Measurements from ENCODE around the gene CAP2. TPM values are rescaled to one million over a fixed set of nuclear protein-coding genes. Genes with fewer than 3 reads are reported as not detected.
"Not testable (repeated sequence)": the region's sequence is repeated elsewhere in the genome, so short reads cannot be mapped to it uniquely, and the experiment has no call there.

Gene CAP2
- polyA plus RNA-seq, 6 donors from 2014 or later, result not detected

GRCh38 chr6:17429383-17430061 is 36.1 kb downstream of the CAP2 start:
- Mint-ChIP-seq H3K27me3 (peaks cover 0 to 5% (median 0%) of the 10 kb centered on the region in 3 donors), H3K36me3 (no peaks in the 10 kb centered on the region), H3K4me3 (no peak overlapping the region), H3K9me3 (peaks cover 0 to 2% (median 0%) of the 10 kb centered on the region in 7 donors), H3K27ac (no peak overlapping the region), H3K4me1 (no peaks in the 10 kb centered on the region)
- no peak for DNase-seq
- ATAC-seq (ENCODE audit: low read depth in 2 of 2), result no peak

- peaks cover 0 to 6% (median 0%) of the 10 kb centered on the region in 7 donors for H3K9me3 Mint-ChIP-seq
- no peak for ATAC-seq (ENCODE audit: low read depth in 2 of 2)
- no peak overlapping the region for H3K27ac Mint-ChIP-seq
- H3K4me3 Mint-ChIP-seq, result no peak overlapping the region
- no peaks in the 10 kb centered on the region for H3K4me1 Mint-ChIP-seq
- DNase-seq, result no peak
- H3K27me3 Mint-ChIP-seq, result peaks cover 0 to 5% (median 0%) of the 10 kb centered on the region in 3 donors
- H3K36me3 Mint-ChIP-seq, result no peaks in the 10 kb centered on the region
Measured at GRCh38 chr6:17431581-17431980, 38.2 kb downstream of the CAP2 start.

GRCh38 chr6:17432356-17432755 is 39.0 kb downstream of the CAP2 start:
- Mint-ChIP-seq H3K36me3 (no peaks in the 10 kb centered on the region), H3K4me3 (no peak overlapping the region), H3K4me1 (no peaks in the 10 kb centered on the region), H3K27me3 (peaks cover 0 to 5% (median 0%) of the 10 kb centered on the region in 3 donors), H3K27ac (no peak overlapping the region), H3K9me3 (peaks cover 0 to 6% (median 0%) of the 10 kb centered on the region in 7 donors)
- DNase-seq (no peak), ATAC-seq (ENCODE audit: low read depth in 2 of 2) (no peak)

- no peaks in the 10 kb centered on the region for H3K27me3 Mint-ChIP-seq
- no peaks in the 10 kb centered on the region for H3K36me3 Mint-ChIP-seq
- peaks cover 0 to 10% (median 0%) of the 10 kb centered on the region in 7 donors for H3K9me3 Mint-ChIP-seq
- DNase-seq (no peak), ATAC-seq (ENCODE audit: low read depth in 2 of 2) (no peak)
- no peaks in the 10 kb centered on the region for H3K4me1 Mint-ChIP-seq
- H3K27ac Mint-ChIP-seq, result no peak overlapping the region
- no peak overlapping the region for H3K4me3 Mint-ChIP-seq
Measured at GRCh38 chr6:17439243-17439993, 46.0 kb downstream of the CAP2 start.

- not testable (repeated sequence) for ATAC-seq (ENCODE audit: low read depth in 2 of 2); H3K4me1 Mint-ChIP-seq; DNase-seq; H3K27ac Mint-ChIP-seq; H3K36me3 Mint-ChIP-seq; H3K27me3 Mint-ChIP-seq; H3K4me3 Mint-ChIP-seq; H3K9me3 Mint-ChIP-seq
Measured at GRCh38 chr6:17440811-17441210, 47.4 kb downstream of the CAP2 start.

GRCh38 chr6:17442196-17442595 is 48.8 kb downstream of the CAP2 start:
- no peaks in the 10 kb centered on the region for H3K36me3 Mint-ChIP-seq
- ATAC-seq (ENCODE audit: low read depth in 2 of 2), result no peak
- H3K27me3 Mint-ChIP-seq, result no peaks in the 10 kb centered on the region
- H3K9me3 Mint-ChIP-seq, result peaks cover 0 to 5% (median 0%) of the 10 kb centered on the region in 7 donors
- H3K27ac Mint-ChIP-seq, result no peak overlapping the region
- no peak for DNase-seq
- H3K4me1 Mint-ChIP-seq, result peaks cover 0 to 7% (median 6%) of the 10 kb centered on the region in 3 donors
- no peak overlapping the region for H3K4me3 Mint-ChIP-seq

GRCh38 chr6:17446713-17447112 is 53.3 kb downstream of the CAP2 start:
- Mint-ChIP-seq H3K27me3 (no peaks in the 10 kb centered on the region), H3K9me3 (peaks cover 0 to 6% (median 0%) of the 10 kb centered on the region in 7 donors), H3K4me1 (peaks cover 0 to 14% (median 6%) of the 10 kb centered on the region in 3 donors), H3K36me3 (no peaks in the 10 kb centered on the region), H3K4me3 (peak overlapping the region in 1 of 8 donors; percentile 55), H3K27ac (peak overlapping the region in 1 of 6 donors; percentile 2)
- ATAC-seq (ENCODE audit: low read depth in 2 of 2) (no peak), DNase-seq (no peak)

- Mint-ChIP-seq H3K4me3 (no peak overlapping the region), H3K4me1 (peaks cover 0 to 14% (median 6%) of the 10 kb centered on the region in 3 donors), H3K9me3 (peaks cover 0 to 6% (median 0%) of the 10 kb centered on the region in 7 donors), H3K27ac (no peak overlapping the region), H3K36me3 (no peaks in the 10 kb centered on the region), H3K27me3 (no peaks in the 10 kb centered on the region)
- DNase-seq, result no peak
- no peak for ATAC-seq (ENCODE audit: low read depth in 2 of 2)
Measured at GRCh38 chr6:17448165-17448564, 54.8 kb downstream of the CAP2 start.

GRCh38 chr6:17450397-17450796 is 57.0 kb downstream of the CAP2 start:
- no peak overlapping the region for H3K4me3 Mint-ChIP-seq
- H3K4me1 Mint-ChIP-seq, result peaks cover 0 to 14% (median 6%) of the 10 kb centered on the region in 3 donors
- ATAC-seq (ENCODE audit: low read depth in 2 of 2) (no peak), DNase-seq (no peak)
- H3K27me3 Mint-ChIP-seq, result no peaks in the 10 kb centered on the region
- H3K27ac Mint-ChIP-seq, result no peak overlapping the region
- peaks cover 0 to 6% (median 0%) of the 10 kb centered on the region in 7 donors for H3K9me3 Mint-ChIP-seq
- no peaks in the 10 kb centered on the region for H3K36me3 Mint-ChIP-seq

- Mint-ChIP-seq H3K4me3 (no peak overlapping the region), H3K4me1 (peaks cover 0 to 14% (median 6%) of the 10 kb centered on the region in 3 donors), H3K9me3 (peaks cover 0 to 6% (median 0%) of the 10 kb centered on the region in 7 donors), H3K27ac (no peak overlapping the region), H3K27me3 (no peaks in the 10 kb centered on the region), H3K36me3 (no peaks in the 10 kb centered on the region)
- DNase-seq (no peak), ATAC-seq (ENCODE audit: low read depth in 2 of 2) (no peak)
Measured at GRCh38 chr6:17450832-17451231, 57.4 kb downstream of the CAP2 start.

- Mint-ChIP-seq H3K4me3 (no peak overlapping the region), H3K9me3 (peaks cover 0 to 6% (median 0%) of the 10 kb centered on the region in 7 donors), H3K27ac (no peak overlapping the region), H3K36me3 (no peaks in the 10 kb centered on the region), H3K27me3 (no peaks in the 10 kb centered on the region), H3K4me1 (peaks cover 0 to 8% (median 0%) of the 10 kb centered on the region in 3 donors)
- ATAC-seq (ENCODE audit: low read depth in 2 of 2) (no peak), DNase-seq (no peak)
Measured at GRCh38 chr6:17452096-17452495, 58.7 kb downstream of the CAP2 start.

- Mint-ChIP-seq H3K4me3 (no peak overlapping the region), H3K4me1 (no peaks in the 10 kb centered on the region), H3K27ac (no peak overlapping the region), H3K36me3 (no peaks in the 10 kb centered on the region), H3K27me3 (no peaks in the 10 kb centered on the region), H3K9me3 (no peaks in the 10 kb centered on the region)
- DNase-seq (no peak), ATAC-seq (ENCODE audit: low read depth in 2 of 2) (no peak)
Measured at GRCh38 chr6:17454316-17455005, 61.1 kb downstream of the CAP2 start.

GRCh38 chr6:17455919-17456318 is 62.5 kb downstream of the CAP2 start:
- ATAC-seq (ENCODE audit: low read depth in 2 of 2) (no peak), DNase-seq (no peak)
- Mint-ChIP-seq H3K27me3 (no peaks in the 10 kb centered on the region), H3K27ac (no peak overlapping the region), H3K4me1 (no peaks in the 10 kb centered on the region), H3K9me3 (no peaks in the 10 kb centered on the region), H3K4me3 (no peak overlapping the region), H3K36me3 (no peaks in the 10 kb centered on the region)
